ENCODE data around the gene SRGAP1. TPM values are rescaled to one million over a fixed set of nuclear protein-coding genes. Genes with fewer than 3 reads are reported as not detected.
A peak's percentile ranks its signal among the peaks of the same experiment; 100 is the strongest.

Gene SRGAP1
- total RNA-seq, 1 donor: 18.1 TPM

DNA sequence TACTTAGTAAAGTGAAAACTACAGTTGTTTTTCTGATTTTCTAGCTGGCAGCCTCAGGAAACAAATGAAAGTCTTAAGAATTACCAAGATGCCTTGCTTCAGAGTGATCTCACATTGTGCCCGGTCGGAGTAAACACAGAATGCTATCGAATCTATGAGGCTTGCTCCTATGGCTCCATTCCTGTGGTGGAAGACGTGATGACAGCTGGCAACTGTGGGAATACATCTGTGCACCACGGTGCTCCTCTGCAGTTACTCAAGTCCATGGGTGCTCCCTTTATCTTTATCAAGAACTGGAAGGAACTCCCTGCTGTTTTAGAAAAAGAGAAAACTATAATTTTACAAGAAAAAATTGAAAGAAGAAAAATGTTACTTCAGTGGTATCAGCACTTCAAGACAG is 35.9 kb upstream of the SRGAP1 start:
- peak; percentile 72 for DNase-seq (ENCODE audit: low read depth)
- TF ChIP-seq, protein P1, sequence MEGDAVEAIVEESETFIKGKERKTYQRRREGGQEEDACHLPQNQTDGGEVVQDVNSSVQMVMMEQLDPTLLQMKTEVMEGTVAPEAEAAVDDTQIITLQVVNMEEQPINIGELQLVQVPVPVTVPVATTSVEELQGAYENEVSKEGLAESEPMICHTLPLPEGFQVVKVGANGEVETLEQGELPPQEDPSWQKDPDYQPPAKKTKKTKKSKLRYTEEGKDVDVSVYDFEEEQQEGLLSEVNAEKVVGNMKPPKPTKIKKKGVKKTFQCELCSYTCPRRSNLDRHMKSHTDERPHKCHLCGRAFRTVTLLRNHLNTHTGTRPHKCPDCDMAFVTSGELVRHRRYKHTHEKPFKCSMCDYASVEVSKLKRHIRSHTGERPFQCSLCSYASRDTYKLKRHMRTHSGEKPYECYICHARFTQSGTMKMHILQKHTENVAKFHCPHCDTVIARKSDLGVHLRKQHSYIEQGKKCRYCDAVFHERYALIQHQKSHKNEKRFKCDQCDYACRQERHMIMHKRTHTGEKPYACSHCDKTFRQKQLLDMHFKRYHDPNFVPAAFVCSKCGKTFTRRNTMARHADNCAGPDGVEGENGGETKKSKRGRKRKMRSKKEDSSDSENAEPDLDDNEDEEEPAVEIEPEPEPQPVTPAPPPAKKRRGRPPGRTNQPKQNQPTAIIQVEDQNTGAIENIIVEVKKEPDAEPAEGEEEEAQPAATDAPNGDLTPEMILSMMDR (IDR thresholded peaks at IDR 0.05; ENCODE audit: insufficient read depth, low read depth, low read length): no peak
- no peak overlapping the region for H3K4me3 ChIP-seq (ENCODE audit: low read depth, low read length)

DNA sequence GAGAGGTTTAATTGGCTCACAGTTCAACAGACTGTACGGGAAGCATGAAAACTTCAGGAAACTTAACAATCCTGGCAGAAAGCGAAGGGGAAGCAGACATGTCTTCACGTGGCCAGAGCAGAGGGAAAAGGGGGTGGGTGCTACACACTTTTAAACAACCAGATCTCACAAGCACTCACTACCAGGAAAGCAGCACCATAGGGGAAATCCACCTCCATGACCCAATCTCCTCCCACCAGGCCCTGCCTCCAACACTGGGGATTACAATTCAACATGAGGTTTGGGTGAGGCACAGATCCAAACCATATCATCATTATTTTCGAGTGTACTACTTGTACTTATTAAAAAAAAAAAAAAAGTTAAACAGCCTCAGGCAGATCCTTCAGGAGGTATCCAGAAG is 34.9 kb upstream of the SRGAP1 start:
- TF ChIP-seq, protein P1 (IDR thresholded peaks at IDR 0.05; ENCODE audit: insufficient read depth, low read depth, low read length): no peak

DNA sequence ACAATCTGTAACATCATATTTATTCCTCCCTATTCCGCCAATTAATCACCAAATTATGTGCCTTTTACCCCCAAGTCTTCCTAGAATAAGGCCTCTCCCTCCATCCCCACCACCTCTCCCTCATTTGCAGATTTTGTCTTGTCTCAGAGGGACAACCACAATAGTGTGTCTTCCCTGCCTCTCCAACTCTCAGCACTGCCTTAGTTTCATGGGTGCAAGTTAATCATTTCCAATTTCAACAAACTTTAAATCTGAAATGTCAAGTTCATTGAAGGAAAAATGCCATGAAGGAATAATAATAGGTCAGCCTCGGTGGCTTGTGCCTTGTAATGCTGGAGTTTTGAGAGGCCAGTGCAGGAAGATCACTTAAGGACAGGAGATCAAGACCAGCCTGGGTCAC is 33.2 kb upstream of the SRGAP1 start:
- H3K4me3 ChIP-seq (ENCODE audit: low read depth, low read length): no peak overlapping the region
- TF ChIP-seq, protein P1 (IDR thresholded peaks at IDR 0.05; ENCODE audit: insufficient read depth, low read depth, low read length): no peak
- no peak for DNase-seq (ENCODE audit: low read depth)

More for the DNA sequence above, 34.9 kb upstream of the SRGAP1 start:
- DNase-seq (ENCODE audit: low read depth): no peak
- no peak overlapping the region for H3K4me3 ChIP-seq (ENCODE audit: low read depth, low read length)

DNA sequence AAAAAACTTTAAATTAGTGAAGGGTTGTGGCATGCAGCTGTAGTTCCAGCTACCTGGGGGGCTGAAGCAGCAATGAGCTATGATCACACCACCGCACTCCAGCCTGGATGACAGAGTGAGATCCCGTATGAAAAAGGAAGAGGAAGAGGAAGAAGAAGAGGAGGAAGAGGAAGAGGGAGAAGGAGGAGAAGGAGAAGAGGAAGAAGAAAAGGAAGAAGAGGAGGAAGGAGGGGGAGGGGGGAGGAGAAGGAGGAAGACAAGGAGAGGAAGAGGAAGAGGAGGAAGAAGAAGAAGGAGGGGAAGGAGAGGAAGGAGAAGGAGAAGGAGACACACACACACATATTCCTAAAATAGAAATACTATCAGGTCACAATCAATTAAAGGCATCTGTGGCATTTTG is 32.7 kb upstream of the SRGAP1 start:
- DNase-seq (ENCODE audit: low read depth): no peak
- TF ChIP-seq, protein P1 (IDR thresholded peaks at IDR 0.05; ENCODE audit: insufficient read depth, low read depth, low read length): no peak
- no peak overlapping the region for H3K4me3 ChIP-seq (ENCODE audit: low read depth, low read length)

DNA sequence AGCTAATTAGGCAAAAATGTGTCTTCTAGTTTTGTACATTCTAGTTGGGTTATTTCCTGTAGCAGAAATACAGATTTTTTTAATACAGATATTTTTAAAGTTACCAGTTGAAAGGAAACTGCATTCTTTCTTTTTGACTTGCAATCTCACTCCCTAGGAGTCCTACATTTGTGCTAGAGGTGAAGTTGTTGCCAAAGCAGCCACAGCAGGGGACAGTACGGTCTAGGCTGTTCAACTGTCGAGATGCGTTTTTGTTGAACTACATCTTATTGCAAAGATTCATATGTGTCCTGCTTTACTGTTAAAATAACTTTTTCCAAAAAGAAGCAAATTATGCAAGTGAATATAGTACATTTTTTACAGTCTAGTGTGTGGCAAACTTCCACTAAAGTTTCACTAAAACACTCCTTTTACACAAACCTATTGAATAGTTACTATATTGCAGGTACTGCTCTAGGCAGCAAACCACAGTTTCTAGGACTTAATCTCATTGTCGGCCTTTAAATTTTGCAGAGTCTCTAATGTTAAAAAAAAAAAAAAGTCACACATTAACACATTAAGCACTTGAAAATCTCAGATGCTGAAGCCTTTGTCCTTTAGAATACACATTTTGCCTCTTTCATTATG is 30.2 kb upstream of the SRGAP1 start:
- TF ChIP-seq, protein P1 (IDR thresholded peaks at IDR 0.05; ENCODE audit: insufficient read depth, low read depth, low read length): no peak
- DNase-seq (ENCODE audit: low read depth): no peak
- H3K4me3 ChIP-seq (ENCODE audit: low read depth, low read length): no peak overlapping the region

DNA sequence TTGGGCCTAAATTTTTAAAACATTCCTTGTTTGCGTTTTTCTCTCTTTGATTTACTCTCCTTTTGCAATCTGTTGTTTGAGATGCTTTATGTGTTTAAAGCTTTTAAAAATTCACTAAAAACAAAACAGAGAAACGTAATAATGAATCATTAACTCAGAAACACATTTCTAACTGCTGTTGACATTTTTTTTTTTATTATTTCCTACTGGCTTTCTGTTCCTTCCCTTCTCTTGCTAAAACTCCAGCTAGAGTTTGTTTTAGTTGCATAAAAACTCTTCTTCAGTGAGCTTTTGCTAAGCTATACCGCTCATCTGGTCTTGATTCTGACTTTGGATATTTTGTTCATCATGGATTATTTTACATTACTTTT is 29.0 kb upstream of the SRGAP1 start:
- no peak overlapping the region for H3K4me3 ChIP-seq (ENCODE audit: low read depth, low read length)
- TF ChIP-seq, protein P1 (IDR thresholded peaks at IDR 0.05; ENCODE audit: insufficient read depth, low read depth, low read length): no peak
- peak; percentile 42 for DNase-seq (ENCODE audit: low read depth)

DNA sequence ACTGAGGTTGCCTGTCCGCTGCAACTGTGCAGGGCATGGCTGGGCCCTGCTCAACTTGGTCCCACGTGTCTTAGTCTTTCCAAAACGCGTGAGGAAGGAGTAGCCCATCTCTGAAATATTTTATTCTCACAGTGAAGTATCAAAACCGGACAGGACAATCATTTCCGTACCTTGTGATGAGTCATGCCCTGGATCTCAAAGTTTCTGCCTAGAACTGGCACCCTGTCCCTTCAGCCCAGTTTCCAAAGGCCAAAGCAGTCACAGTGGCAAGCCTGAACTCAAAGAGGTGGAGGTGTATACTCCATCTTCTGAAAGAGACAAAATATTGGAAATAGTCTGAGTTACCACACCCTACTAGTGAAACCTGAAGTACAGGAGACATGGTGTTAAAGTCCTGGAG is 28.5 kb upstream of the SRGAP1 start:
- H3K4me3 ChIP-seq (ENCODE audit: low read depth, low read length): no peak overlapping the region
- DNase-seq (ENCODE audit: low read depth): no peak
- TF ChIP-seq, protein P1 (IDR thresholded peaks at IDR 0.05; ENCODE audit: insufficient read depth, low read depth, low read length): no peak

All from fibroblast of villous mesenchyme (primary cell).